ENCODE measurements around the gene EEFSEC. TPM values are rescaled to one million over a fixed set of nuclear protein-coding genes. Genes with fewer than 3 reads are reported as not detected.

EEFSEC gene
- total RNA-seq, 2 experiments from 2014 or later: 22.1 to 22.7 TPM

DNA sequence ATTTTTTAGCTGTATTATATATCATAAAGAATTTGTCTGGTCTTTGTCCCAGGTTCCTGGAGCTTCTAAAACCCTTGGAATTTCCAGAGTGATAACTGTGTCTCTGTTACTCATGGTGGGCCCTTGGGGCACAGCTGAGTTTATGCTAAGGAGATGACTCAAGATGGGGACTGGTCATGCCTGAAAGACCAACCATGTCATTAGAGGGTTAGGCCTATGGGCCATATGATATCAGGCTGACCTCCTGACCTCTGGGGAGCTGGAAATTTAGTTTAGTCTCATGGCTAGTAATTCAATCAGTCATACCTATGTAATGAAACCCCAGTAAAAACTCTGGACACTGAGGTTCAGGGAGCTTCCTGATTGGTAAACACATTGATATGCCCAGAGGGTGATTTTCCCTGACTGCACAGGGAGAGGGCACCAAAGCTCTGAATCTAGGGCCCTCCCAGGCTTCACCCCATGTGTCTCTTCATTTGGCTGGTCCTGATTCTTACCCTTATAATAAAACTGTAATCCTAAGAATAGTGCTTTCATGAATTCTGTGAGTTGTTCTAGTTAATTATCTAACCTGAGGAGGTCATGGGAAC, 69.6 kb downstream of the EEFSEC start:
- Mint-ChIP-seq H3K4me3 (no peak overlapping the region), H3K27ac (no peak overlapping the region), H3K27me3 (no peaks in the 10 kb centered on the region), H3K9me3 (peaks cover 17% of the 10 kb centered on the region), H3K4me1 (peaks cover 4% of the 10 kb centered on the region), H3K36me3 (peaks cover 34% of the 10 kb centered on the region)
- ATAC-seq (ENCODE audit: low read depth): no peak
- DNase-seq: no peak
- POLR2A ChIA-PET: no interaction called here

DNA sequence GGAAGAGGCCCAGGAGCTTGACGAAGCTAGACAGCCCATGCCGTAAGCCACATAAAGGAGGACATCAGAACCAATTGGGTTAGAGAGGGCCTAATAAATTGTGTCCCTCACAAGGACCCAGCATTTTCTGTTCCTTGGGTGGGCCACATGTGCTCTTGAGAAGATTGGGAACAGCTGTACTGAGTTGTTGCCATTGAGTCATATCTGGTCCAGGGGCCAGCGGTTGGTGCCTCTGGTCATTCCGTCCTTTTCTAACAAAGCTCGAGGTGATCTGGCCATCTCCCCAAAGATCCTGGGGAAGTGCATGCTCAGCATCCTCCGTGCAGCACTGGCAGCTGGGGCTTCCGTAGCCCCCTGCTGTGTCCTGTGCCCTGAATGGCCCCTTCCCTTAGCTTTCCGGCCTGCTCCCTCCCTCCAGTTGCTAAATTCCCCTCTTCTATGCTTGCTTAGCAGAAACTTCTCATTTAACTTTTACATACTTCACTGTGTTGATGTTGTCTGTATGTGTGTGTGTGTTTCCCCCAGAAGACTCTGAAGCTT, 73.0 kb downstream of the EEFSEC start:
- H3K9me3 Mint-ChIP-seq: peaks cover 13% of the 10 kb centered on the region
- H3K27ac Mint-ChIP-seq: no peak overlapping the region
- no peaks in the 10 kb centered on the region for H3K27me3 Mint-ChIP-seq
- H3K4me3 Mint-ChIP-seq: no peak overlapping the region
- POLR2A ChIA-PET: interaction anchor here (0.6 kb wide), 1 partner anchor 15 kb away, joined by 4 read pairs; no protein-coding TSS in a partner anchor
- H3K36me3 Mint-ChIP-seq: peaks cover 10% of the 10 kb centered on the region
- no peak for ATAC-seq (ENCODE audit: low read depth)
- DNase-seq: no peak
- H3K4me1 Mint-ChIP-seq: peaks cover 3% of the 10 kb centered on the region

DNA sequence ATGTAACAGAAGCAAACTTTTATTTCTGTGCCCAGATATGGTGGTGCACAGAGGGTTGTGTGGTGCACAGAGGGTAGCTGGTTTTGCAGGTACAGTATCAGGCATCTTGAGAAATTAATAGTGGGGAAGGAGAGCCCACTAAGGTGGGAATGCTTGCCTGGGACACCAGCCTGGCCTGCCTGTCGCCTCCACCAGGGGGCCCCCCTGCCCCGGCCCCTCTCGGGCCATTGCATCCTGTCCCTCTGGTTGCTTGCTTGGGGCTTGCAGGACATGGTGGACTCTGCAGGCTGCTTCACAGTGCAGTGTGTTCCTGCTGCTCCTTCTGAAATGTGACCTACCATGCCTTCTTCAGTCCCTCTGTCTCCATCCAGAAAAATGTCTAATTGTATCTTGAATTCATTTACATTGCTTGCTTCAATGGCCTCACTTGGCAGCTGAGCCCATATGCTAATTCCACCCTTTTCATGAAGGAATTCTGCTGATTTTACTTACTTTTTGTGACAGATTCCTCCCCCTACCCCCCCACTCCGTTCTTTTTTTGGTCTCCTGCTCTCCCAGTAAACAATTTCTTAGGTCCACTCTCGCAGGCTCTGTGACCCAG, 73.6 kb downstream of the EEFSEC start:
- no peak overlapping the region for H3K27ac Mint-ChIP-seq
- peaks cover 13% of the 10 kb centered on the region for H3K9me3 Mint-ChIP-seq

DNA sequence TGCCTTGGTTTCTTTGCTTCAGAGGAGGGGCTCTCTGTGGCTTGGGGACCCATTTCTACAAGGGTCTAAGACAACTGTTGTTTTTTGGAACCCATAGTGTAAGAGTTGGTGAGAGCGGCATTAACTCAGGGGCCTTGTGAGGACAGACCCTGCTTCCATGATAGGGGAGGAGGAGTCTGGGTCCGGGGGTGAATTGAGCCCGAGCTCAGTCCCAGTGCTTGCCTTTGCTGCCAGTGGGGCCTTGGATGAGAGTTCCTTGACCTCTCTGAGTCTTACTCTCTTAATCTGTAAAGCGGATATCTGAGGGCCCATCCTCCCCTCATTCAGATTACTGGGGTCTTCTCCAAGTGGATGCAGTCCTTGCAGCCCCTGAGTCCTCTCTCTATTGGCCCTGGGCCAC, 74.2 kb downstream of the EEFSEC start:
- no peak overlapping the region for H3K27ac Mint-ChIP-seq
- peaks cover 9% of the 10 kb centered on the region for H3K36me3 Mint-ChIP-seq
- no peak overlapping the region for H3K4me3 Mint-ChIP-seq
- H3K27me3 Mint-ChIP-seq: no peaks in the 10 kb centered on the region
- DNase-seq (no peak), ATAC-seq (ENCODE audit: low read depth) (no peak)
- peaks cover 12% of the 10 kb centered on the region for H3K9me3 Mint-ChIP-seq
- peaks cover 3% of the 10 kb centered on the region for H3K4me1 Mint-ChIP-seq
- POLR2A ChIA-PET: no interaction called here

More for the DNA sequence above, 73.6 kb downstream of the EEFSEC start:
- ATAC-seq (ENCODE audit: low read depth) (peak; percentile 58), DNase-seq (peak; percentile 47)
- Mint-ChIP-seq H3K36me3 (peaks cover 10% of the 10 kb centered on the region), H3K4me1 (peaks cover 3% of the 10 kb centered on the region), H3K4me3 (no peak overlapping the region), H3K27me3 (no peaks in the 10 kb centered on the region)
- POLR2A ChIA-PET: no interaction called here

DNA sequence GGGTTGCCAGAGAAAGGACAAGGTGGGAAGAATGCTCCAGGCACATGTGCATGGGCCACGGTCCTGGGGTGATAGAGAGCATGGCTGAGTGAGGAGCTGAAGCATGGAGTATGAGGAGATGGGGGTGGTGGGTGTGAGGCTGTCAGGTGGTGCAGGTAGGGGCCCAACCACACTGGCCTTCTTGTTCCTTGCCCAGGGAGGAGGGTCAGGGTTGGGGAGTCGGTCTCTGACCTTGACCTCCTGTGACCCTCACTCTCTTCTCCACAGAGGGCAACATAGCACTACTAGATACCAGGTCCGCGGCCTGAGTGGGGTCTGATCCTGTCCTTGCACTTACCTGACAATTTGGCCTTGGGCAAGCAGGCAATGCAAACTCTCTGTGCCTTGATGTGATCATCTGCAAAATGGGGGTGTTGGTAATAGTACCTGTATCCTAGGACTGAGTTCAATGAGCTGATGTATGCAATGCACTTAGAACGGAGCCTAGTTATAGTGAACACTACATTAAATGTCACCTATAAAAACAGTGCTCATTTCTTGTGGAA, 75.2 kb downstream of the EEFSEC start:
- Mint-ChIP-seq H3K27me3 (no peaks in the 10 kb centered on the region), H3K9me3 (peaks cover 6% of the 10 kb centered on the region), H3K27ac (no peak overlapping the region), H3K4me1 (peaks cover 3% of the 10 kb centered on the region), H3K4me3 (no peak overlapping the region), H3K36me3 (peaks cover 8% of the 10 kb centered on the region)
- POLR2A ChIA-PET: no interaction called here
- ATAC-seq (ENCODE audit: low read depth) (no peak), DNase-seq (no peak)

DNA sequence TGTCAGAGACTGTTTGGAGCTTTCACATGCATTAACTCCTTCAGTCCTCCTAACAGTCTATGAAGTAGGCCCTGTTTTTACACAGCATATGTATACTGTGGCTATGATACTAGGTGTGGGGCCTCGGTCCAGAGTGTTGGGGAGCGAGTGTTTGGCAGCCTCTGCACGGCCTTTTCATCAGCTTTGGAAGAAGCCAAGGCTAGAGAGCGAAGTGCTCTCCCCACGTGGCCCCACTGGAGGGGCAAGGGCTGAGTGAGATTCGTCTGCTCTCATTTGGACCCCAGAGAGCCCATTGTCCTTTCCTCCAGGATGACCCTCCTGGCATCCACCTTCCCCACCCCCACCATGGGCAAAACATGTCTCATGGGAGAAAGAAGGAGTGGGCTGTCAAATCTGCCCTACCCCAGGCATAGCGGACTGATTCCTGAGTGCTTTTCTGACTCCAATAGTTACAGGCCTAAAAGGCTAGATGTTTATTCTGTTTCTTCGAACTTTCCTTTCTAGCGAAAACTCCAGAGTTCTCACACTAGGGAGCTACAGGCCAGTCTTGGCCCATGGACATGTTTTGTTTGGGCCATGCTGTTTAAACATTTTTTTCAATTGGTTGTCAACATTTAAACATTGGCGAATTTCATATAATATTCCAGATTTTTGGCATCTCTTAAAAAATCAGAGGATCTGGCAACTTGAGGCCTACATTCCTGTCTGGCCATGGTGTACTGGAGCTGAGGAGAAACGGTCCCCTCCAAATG, 76.0 kb downstream of the EEFSEC start:
- Mint-ChIP-seq H3K9me3 (peaks cover under 1% of the 10 kb centered on the region), H3K27me3 (no peaks in the 10 kb centered on the region), H3K36me3 (peaks cover 1% of the 10 kb centered on the region), H3K27ac (no peak overlapping the region), H3K4me1 (peaks cover 3% of the 10 kb centered on the region), H3K4me3 (no peak overlapping the region)
- POLR2A ChIA-PET: no interaction called here
- no peak for DNase-seq
- no peak for ATAC-seq (ENCODE audit: low read depth)

DNA sequence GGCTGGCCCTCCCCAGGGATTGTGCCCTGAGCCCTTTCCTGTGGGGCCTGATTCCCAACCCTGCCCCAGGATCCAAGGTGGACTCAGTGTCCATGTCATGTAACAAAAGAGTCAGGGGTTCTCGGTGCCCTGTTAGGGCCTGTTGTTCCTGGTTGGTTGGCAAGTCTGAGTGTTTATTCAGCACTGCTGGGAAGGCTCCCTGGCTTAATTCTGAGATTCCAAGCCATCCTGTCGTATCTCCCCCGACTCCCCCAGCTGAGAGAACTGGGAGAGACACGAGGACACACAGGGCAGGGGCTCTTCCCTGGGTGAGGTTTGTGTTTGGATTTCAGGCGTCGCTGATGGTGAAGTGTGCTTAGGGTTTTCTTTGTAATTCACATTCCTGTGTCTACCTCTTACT, 78.3 kb downstream of the EEFSEC start:
- POLR2A ChIA-PET: no interaction called here
- Mint-ChIP-seq H3K9me3 (no peaks in the 10 kb centered on the region), H3K27ac (no peak overlapping the region), H3K27me3 (no peaks in the 10 kb centered on the region), H3K4me1 (peaks cover 2% of the 10 kb centered on the region), H3K36me3 (no peaks in the 10 kb centered on the region), H3K4me3 (no peak overlapping the region)
- ATAC-seq (ENCODE audit: low read depth): no peak
- no peak for DNase-seq

DNA sequence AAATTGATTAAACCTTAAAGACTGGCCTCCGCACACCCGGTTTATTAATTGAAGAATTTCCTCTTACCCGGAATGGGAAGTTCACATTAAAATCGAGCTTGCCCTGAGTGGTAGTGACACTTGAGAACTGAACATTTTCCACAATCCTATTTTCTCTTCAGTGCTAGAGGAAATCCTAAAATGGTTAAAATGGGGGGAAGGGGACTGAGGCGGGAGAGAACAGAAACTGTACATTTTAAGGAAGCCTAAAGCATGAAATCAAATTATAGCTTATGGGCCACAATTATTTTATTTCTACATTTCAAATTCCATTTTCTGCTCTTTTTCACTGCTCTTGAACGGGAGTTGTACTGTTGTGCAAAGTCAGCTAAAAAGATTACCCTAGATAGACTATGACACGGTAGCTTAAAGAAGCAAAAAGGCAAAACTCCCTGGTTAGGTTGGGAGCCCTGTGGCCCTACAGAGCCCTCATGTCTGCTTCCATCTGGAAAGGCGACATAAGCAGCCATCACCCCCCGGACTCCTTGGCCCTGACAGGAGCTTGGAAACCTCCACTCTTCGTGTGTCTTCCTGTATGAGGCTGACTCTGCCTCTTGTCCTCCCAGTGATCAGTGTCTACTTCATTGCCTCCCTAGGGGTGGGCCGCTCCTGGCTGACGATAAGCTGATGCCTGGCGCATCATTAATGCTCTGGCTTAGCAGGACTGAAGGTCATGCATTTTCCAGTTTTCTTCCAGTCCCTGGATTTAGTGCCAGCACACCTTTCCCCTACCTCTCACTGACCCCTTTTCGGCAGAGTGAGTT, 79.3 kb downstream of the EEFSEC start:
- no peak overlapping the region for H3K4me3 Mint-ChIP-seq
- POLR2A ChIA-PET: no interaction called here
- DNase-seq (no peak), ATAC-seq (ENCODE audit: low read depth) (no peak)
- H3K36me3 Mint-ChIP-seq: no peaks in the 10 kb centered on the region
- peaks cover 2% of the 10 kb centered on the region for H3K4me1 Mint-ChIP-seq
- no peaks in the 10 kb centered on the region for H3K9me3 Mint-ChIP-seq
- H3K27ac Mint-ChIP-seq: no peak overlapping the region
- no peaks in the 10 kb centered on the region for H3K27me3 Mint-ChIP-seq

DNA sequence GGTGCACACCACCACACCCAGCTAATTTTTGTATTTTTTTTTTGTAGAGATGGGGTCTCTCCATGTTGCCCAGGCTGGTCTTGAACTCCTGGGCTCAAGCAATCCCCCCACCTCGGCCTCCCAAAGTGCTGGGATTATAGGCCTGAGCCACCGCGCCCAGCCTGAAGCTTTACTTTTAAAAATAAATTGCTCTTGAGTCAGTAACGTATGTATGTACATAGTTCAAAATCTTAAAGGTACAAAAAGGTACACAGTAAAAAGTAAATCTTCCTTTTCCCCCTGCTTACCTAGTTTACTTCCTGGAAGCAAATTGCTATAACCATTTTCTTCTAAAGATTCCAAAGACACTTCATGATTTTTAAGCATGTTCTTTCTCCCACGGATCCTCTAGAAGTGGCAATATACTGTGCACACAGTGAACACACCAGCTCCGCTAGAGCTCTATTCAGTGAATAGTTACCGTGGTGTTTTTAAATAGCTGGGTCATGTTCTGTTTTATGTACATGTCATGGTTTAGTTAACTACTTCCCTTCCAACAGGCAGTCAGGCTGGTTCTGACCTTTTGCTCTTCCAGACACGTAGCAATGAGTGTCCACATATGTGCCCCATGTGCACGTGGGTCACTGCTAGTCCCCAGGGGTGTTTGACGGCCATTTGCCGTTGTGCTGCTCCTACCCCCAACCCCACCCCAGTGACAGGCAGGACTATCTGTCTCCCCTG, 82.1 kb downstream of the EEFSEC start:
- H3K36me3 Mint-ChIP-seq: no peaks in the 10 kb centered on the region
- H3K27ac Mint-ChIP-seq: peak overlapping the region; percentile 38
- no peaks in the 10 kb centered on the region for H3K9me3 Mint-ChIP-seq
- H3K27me3 Mint-ChIP-seq: no peaks in the 10 kb centered on the region
- DNase-seq (no peak), ATAC-seq (ENCODE audit: low read depth) (no peak)
- H3K4me1 Mint-ChIP-seq: peaks cover 6% of the 10 kb centered on the region
- H3K4me3 Mint-ChIP-seq: no peak overlapping the region
- POLR2A ChIA-PET: no interaction called here

DNA sequence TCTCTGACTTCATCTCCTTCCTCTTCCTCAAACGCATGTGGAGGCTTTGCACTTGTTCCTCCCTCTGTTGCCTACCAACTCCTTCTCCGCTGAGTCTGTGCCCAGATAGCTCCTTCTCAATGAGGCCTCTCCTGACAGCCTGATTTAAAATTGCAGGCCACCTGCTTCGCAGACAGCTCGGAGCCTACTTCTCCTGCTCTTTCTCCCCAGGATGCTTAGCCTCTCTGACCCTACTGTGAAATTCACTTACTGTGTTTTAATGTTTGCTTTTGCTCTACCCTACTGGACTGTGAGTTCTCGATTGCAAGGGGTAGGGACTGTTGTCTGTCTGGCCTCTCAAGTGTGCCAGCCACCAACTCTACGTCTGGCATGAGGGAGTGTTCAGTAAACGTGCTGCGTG, 83.4 kb downstream of the EEFSEC start:
- H3K27me3 Mint-ChIP-seq: no peaks in the 10 kb centered on the region
- POLR2A ChIA-PET: interaction anchor here (0.6 kb wide), 1 partner anchor 42 kb away, joined by 3 read pairs; no protein-coding TSS in a partner anchor
- peak overlapping the region; percentile 14 for H3K27ac Mint-ChIP-seq
- no peak for ATAC-seq (ENCODE audit: low read depth)
- no peak for DNase-seq
- H3K36me3 Mint-ChIP-seq: no peaks in the 10 kb centered on the region
- H3K4me1 Mint-ChIP-seq: peaks cover 8% of the 10 kb centered on the region
- no peak overlapping the region for H3K4me3 Mint-ChIP-seq
- no peaks in the 10 kb centered on the region for H3K9me3 Mint-ChIP-seq

DNA sequence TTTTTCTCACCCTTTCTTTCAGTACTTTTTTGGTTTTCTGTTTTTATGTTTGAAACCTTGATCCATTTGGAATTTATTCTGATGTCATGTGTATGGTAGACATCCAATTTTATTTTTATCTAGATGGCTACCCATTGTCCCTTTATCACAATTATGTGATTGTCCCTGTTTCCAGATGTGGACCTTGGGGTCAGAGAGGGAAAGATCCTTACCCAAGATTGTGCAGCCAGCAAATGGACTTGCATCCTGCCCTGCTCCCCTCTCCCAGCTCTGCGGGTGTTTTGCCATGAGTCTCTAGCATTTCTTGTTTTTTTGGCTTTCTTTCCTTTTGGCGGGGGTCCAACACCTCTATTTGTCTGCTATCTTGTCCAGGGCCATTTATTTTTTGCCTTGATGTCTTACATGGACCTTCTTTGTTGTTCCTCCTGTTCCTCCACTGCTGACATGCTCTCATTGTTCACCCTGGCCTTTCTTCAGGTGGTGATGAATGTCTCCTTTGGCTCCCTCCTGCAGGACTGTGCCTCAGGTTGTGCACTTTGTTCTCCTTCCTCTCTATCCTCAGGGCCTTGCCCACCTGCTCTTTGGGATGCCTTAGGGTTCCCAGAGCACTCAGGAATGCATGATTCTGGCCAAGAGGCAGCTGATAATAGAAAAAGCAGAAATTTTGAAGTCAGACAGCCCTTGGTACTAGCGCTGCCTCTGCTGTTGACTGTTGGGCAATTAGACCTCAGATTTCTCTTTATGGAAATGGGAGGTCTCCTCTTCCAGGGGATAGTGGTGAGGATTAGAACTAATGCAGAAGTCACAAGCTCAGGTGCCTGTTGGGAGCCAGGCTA, 84.3 kb downstream of the EEFSEC start:
- DNase-seq (no peak), ATAC-seq (ENCODE audit: low read depth) (no peak)
- Mint-ChIP-seq H3K36me3 (no peaks in the 10 kb centered on the region), H3K4me1 (peaks cover 8% of the 10 kb centered on the region), H3K27ac (no peak overlapping the region), H3K27me3 (no peaks in the 10 kb centered on the region), H3K4me3 (no peak overlapping the region), H3K9me3 (no peaks in the 10 kb centered on the region)
- POLR2A ChIA-PET: no interaction called here

DNA sequence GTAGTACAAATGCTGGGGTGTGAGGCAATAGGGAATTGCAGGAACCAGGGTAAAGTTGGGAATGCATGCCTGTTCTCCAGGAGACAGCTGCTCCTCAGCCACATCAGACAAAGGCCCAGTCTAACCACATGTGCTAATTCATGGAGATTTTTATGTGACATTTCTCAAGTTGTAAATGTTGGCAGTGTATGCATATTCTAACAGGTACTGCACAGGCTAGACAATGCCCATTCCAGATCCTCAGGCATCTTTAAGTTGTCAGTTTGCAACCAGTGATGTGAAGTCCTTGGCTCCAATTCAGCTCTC, 84.9 kb downstream of the EEFSEC start:
- Mint-ChIP-seq H3K4me1 (peaks cover 13% of the 10 kb centered on the region), H3K36me3 (peaks cover 1% of the 10 kb centered on the region), H3K27me3 (no peaks in the 10 kb centered on the region), H3K27ac (no peak overlapping the region), H3K9me3 (no peaks in the 10 kb centered on the region), H3K4me3 (no peak overlapping the region)
- POLR2A ChIA-PET: no interaction called here
- no peak for DNase-seq
- no peak for ATAC-seq (ENCODE audit: low read depth)

All from activated naive CD8-positive, alpha-beta T cell treated with anti-CD3 and anti-CD28 coated beads, Interleukin-2, amount 10 ng/mL, durations not matched to agents 7 days and 5 days (primary cell).